Measurements from ENCODE around the gene WDR36.
"Not testable (repeated sequence)": the region's sequence is repeated elsewhere in the genome, so short reads cannot be mapped to it uniquely, and the experiment has no call there.

WDR36 gene

DNA sequence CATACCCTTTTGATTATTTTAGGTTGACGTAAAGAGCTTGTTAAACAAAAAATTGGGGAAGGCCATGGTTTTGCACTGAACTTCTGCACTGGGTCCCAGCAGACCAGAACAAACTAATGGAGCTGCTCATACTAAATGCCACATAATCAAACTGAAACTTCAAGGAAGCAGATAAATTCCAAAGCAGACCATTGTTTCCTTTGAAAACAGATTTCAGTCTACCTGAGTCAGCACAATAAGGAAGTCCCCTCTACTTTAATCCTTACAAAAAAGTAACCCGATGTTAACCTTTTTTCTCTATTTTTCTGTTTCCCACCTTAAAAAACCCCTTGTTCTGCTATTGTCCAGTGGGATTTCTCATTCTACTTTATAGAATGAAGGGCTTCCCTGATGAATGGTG lies 39.2 kb downstream of the WDR36 start:
- DNase-seq, result no peak
- in situ Hi-C loops (cut with HindIII; ENCODE audit: low pct_ligation_motif_present, low pct_unique_long_range_greater_than_20kb, low sequenced_read_pairs), result no loop called here

DNA sequence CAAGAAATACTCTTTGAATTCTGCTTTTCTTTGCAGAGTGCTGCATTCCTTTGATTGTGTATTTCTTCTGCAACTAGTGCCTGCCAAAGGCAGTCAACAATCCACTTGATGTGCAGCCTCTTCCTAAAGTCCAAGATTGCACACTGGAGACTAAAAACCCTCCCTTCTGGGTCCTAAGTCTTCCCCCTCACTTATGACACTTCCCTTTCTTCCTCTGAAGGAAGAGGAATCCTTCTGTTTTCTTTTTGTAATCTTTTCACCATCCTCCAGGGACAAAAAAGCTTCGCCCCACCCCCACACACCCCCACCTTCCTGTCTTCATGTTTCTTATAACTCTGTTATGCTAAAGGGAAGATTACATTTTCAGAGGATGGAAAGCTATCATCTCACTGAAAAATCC lies 39.9 kb downstream of the WDR36 start:
- no peak for DNase-seq
- in situ Hi-C loops (cut with HindIII; ENCODE audit: low pct_ligation_motif_present, low pct_unique_long_range_greater_than_20kb, low sequenced_read_pairs), result no loop called here

DNA sequence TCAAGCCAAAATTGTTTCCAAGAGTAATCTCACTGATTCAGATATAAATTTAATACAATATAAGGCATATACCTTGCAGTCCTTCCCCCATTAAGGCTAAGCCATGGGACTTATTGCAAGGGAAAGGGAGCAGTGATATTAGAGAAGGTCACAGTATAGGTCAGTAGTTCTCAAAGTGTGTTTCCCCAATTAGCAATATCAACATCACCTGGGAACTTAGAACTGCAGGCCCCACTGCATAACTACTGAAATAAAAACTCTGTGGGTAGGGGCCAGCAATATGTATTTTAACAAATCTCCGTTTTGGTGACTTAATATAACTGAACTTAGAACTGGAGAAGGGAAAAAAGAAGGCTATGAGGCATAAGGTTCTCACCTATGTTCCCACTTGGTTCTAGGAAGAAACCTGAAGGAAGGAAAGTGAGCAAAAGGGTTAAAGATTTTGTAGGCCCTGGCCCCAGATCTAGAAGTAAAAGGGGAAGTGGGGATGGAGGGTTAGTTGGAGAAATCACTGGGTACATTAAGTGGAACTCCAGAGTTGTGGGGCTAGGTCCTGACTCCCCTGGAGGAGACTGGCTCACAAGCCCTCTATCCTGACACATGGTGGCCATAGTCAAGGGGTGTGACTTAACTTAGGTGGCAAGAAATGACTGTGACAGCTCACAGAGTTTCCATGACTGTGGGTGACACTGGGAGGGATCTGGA lies 40.7 kb downstream of the WDR36 start:
- no peak for DNase-seq
- in situ Hi-C loops (cut with HindIII; ENCODE audit: low pct_ligation_motif_present, low pct_unique_long_range_greater_than_20kb, low sequenced_read_pairs), result no loop called here

DNA sequence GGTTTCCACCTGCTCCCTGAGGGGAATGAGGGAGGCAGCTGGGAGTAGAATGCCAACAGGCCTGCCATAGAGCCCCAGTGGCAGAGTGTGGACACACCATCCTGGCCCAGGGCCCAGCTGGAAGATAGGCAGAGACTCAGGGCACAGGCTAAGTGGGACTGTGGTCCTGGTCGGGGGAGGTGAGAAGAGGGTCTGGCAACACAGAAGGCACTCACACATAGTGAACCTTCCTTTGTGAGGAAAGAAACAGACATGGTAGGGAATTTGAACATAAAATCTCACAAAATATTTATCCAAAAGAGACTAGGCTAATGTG lies 41.2 kb downstream of the WDR36 start:
- no peak for DNase-seq
- in situ Hi-C loops (cut with HindIII; ENCODE audit: low pct_ligation_motif_present, low pct_unique_long_range_greater_than_20kb, low sequenced_read_pairs), result no loop called here

DNA sequence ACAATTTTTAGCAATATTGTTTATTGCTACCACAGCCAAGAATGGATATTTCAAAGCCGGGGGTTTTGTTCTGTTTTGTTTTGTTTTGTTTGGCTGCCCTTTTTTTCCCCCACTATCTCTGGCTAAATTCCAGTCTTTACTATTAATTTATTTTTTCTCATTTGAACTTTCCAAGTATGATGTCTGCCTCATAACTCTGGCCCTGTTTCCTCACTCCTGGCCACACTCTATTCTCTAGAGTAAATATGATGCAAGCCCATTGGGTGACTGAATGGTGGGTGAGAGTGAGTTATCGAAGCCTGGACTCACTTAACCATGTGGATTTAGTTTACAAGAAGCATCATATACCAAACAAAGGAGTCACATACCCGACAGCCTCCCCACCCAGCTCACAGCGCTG lies 41.9 kb downstream of the WDR36 start:
- in situ Hi-C loops (cut with HindIII; ENCODE audit: low pct_ligation_motif_present, low pct_unique_long_range_greater_than_20kb, low sequenced_read_pairs), result no loop called here
- DNase-seq, result no peak

DNA sequence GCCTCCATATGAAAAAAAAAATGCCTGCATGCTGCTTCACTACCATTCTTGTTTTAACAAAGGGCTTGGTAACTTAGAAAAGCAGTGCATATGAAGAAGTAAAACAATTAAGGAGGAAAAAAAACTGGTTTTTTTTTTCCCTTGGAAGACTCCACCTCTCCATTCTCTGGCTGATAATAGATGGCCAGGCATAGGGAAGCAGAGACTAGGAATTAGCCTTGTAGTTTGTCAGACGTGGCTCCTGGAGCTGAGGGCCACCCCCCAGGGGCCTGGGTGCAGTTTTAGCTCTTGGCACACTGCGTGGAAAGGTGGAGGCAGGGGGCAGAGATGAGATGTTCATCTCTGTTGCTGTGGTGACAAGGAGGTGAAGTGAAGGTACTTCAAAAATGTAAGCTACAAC lies 42.7 kb downstream of the WDR36 start:
- DNase-seq, result no peak
- in situ Hi-C loops (cut with HindIII; ENCODE audit: low pct_ligation_motif_present, low pct_unique_long_range_greater_than_20kb, low sequenced_read_pairs), result no loop called here

DNA sequence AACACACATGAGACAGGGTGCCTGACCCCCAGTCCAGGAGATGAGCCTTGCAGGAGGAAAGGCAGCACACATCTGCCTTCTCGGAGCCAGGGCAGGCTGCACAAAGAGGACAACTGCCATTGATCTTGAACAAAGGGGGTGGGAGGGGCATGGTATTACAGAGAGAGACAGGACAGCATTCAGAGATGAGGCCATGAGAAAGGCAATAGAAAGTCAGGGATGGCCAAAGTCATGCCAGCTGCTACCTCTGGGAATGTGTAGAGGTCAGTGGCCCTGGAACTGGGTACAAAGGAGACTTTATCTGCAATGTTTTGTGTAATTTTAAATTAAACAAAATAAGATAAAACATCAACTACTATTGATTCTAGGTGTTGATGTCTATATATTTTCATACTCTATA lies 43.2 kb downstream of the WDR36 start:
- in situ Hi-C loops (cut with HindIII; ENCODE audit: low pct_ligation_motif_present, low pct_unique_long_range_greater_than_20kb, low sequenced_read_pairs), result no loop called here
- no peak for DNase-seq

DNA sequence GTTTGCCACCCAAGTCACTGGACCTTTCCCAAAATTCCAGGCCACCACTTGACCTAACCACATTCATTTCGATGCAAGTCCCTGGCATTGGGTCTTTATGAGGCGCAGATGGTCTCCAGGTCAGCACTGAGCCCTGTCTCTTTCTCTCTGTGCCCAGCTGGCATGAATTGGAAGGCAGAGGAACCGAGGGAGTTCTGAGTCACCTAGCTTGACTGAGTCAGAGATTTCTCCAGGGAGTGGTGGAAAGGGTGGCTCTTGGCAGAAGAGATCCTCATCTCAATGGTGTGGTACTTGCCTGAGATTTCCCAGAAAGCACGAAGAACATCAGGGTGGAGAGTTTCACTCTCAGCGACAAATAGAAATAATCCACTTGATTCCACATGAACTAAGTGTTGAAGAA lies 43.8 kb downstream of the WDR36 start:
- peak; percentile 57 for DNase-seq
- in situ Hi-C loops (cut with HindIII; ENCODE audit: low pct_ligation_motif_present, low pct_unique_long_range_greater_than_20kb, low sequenced_read_pairs), result no loop called here

DNA sequence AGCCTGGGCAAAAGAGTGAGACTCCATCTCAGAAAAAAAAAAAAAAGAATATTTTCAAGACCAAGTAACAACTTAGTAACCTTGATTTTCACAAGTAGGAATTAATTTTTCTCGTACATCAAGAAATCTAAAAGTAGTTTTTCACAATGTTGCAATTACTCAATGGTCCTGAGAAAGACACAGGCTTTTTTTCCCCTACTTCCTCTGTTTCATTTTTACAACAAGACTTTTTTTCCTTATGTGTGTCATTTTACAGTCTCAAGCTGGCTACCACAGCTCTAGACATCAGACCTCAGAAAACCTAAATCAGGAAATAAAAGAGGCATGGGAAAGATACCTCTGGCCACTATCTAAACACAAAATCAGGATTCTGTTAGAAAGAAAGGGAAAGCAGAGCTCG lies 45.9 kb downstream of the WDR36 start:
- DNase-seq, result no peak
- in situ Hi-C loops (cut with HindIII; ENCODE audit: low pct_ligation_motif_present, low pct_unique_long_range_greater_than_20kb, low sequenced_read_pairs), result no loop called here

DNA sequence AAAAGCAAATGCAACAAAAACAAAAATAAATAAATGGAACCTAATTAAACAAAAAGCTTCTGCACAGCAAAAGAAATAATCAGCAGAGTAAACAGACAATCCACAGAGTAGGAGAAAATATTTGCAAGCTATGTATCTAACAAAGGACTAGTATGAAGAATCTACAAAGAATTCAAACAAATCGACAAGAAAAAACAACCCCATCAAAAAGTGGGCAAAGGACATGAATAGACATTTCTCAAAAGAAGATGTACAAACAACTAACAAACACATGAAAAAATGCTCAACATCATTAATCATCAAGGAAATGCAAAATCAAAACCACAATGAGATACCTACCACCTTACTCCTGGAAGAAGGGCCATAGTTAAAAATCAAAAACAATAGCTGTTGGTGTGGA lies 49.3 kb downstream of the WDR36 start:
- in situ Hi-C loops (cut with HindIII; ENCODE audit: low pct_ligation_motif_present, low pct_unique_long_range_greater_than_20kb, low sequenced_read_pairs); DNase-seq: not testable (repeated sequence)

DNA sequence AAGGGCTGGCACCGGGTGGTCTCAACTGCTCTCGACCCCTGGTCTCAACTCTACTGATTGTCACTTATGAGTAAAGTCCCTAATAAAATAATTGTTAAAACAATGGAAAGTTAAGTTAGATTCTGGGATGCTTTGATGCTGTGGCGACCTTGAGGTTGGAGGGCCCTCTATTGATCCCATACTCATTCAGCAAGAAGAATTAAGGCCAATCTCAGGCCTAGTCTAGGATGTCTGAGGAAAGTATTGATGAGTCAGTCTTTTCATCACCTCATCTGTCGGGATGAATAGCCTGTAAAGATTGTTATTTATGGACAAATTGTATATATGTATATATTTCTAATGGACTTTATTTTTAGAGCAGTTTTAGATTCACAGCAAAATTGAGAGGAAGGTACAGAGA lies 50.8 kb downstream of the WDR36 start:
- no peak for DNase-seq
- in situ Hi-C loops (cut with HindIII; ENCODE audit: low pct_ligation_motif_present, low pct_unique_long_range_greater_than_20kb, low sequenced_read_pairs), result no loop called here

DNA sequence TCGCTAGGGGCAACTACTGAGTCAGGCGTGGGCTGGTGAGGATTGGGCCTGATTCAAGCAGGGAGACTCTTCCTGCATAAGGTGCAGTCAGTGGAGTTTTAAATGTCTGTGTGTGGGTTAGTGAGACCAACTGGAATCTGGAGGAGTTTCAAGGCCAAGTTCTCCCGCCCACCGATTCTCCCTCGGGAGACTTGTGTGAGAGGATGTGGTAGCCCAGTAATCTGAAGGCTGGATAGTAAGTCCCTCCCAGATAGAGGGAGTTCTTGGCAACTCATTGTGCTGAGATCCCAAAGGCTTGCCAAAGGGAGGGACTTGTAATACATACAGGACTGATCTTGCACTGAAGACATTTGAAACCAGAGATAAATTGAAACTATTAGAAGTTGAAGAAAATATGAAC lies 51.8 kb downstream of the WDR36 start:
- DNase-seq, result peak; percentile 11
- in situ Hi-C loops (cut with HindIII; ENCODE audit: low pct_ligation_motif_present, low pct_unique_long_range_greater_than_20kb, low sequenced_read_pairs), result no loop called here

DNA sequence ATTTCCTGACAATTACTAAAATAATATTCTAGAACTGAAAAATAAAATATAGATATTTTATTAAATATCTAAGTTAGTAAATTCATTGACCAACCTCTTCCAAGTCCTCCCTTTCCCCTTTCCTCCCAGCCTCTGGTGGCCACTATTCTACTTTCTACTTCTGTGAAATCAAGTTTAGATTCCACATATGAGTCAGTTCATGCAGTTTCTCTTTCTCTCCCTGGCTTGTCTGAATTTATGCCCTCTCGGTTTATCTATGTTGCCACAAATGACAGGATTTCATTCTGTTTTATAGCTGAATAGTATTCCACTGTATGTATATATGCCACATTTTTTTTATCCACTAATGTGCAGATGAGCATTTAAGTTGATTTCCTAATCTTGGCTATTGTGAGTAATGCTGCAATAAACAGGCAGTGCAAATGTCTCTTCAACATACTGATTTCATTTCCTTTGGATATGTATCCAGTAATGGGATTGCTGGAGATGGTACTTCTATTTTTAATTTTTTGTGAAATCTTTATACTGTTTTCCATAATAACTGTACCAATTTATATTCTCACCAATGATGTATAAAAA lies 52.3 kb downstream of the WDR36 start:
- in situ Hi-C loops (cut with HindIII; ENCODE audit: low pct_ligation_motif_present, low pct_unique_long_range_greater_than_20kb, low sequenced_read_pairs), result no loop called here
- no peak for DNase-seq

DNA sequence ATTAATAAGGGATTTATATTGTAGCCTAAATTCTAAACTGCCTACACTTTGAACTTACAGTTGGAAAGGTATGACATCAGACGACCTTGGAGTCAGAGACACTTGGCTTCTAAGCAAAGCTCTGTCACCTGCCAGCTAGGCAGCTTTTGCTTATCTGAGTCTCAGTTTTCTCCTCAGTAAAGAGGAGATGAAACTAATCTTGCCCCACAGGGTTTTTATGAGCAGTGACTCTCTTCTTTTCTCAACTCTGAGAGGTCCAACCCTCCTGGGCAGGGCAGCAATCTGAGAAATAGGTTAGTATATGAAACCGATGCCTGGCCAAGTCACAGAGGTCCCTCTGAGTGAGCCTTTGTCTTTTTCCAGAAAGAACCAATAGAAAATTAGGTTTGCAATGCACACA lies 53.9 kb downstream of the WDR36 start:
- no peak for DNase-seq
- in situ Hi-C loops (cut with HindIII; ENCODE audit: low pct_ligation_motif_present, low pct_unique_long_range_greater_than_20kb, low sequenced_read_pairs), result no loop called here

DNA sequence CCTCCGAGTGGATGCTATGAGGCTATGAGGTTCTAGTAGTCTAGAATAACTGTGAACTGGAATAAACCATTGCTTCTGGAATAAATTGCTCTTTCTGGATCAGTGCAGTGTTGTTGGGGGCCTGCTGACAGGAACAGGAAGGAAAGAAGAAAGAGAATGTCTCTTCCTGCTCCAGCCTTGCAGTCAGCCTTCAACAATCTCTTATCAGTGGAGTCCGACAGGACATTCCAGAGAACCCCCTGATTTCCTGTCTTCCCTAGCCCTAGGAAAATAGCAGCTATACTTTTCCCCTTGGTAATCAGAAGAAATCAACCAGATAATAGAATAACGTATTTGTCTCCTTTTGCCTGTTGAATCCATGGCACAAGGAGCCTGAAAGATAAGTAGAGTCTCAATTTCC lies 55.4 kb downstream of the WDR36 start:
- in situ Hi-C loops (cut with HindIII; ENCODE audit: low pct_ligation_motif_present, low pct_unique_long_range_greater_than_20kb, low sequenced_read_pairs), result no loop called here
- no peak for DNase-seq

DNA sequence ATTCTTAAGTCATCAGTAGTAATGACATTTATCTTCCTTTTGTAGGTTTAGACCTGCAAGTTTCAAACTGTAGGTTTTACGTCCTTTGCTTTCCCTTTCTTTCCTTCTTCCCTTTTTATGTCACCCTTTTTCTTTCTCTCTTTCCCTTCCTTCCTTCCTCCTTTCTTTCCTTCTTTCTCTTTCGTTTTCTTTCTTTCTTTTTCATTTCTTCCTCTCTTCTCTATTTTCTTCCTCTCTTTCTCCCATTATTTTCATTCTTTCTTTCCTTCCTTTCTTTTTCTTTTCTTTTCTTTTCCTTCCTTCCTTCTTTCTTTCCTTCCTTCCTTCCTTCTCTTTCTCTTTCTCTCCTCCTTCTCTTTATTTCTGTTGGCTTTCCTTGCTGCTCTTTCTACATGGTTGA lies 59.9 kb downstream of the WDR36 start:
- DNase-seq, result no peak
- in situ Hi-C loops (cut with HindIII; ENCODE audit: low pct_ligation_motif_present, low pct_unique_long_range_greater_than_20kb, low sequenced_read_pairs), result no loop called here

DNA sequence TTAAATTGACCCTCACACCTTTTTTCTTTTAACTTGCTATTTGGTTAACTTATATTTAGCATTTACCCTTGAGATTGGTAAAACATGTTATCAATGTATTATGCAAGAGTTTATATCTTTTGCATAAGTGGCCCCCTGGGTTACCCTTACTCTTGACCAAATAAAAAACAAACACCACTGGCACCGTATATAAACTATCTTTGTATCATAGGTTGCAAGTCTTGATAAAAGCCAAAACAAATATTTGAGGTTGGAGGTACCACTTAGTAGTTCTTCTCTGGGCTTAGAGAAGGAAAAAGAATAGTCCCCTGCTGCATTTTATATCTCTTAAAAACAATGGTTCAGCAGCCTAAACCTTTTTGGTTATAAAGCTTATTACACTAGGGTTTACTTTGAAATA lies 61.3 kb downstream of the WDR36 start:
- in situ Hi-C loops (cut with HindIII; ENCODE audit: low pct_ligation_motif_present, low pct_unique_long_range_greater_than_20kb, low sequenced_read_pairs), result no loop called here
- DNase-seq, result no peak

DNA sequence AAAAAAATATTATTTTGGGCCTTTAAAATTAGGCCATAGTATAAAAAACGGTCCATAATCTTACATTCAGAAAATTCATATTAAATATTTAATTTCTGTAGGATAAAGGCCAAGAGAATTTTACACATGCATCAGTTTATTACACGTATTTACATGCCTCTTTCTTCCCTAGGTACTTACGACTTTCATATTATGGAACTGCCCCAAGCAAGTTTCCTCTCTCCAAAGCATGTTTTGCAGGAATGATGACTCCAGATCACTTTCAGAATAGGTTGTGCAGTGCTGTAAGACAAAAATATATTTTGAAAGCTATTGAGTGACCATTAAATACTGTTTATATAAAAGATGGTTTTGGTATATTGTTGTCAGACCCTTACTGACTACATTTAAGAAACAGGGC lies 61.8 kb downstream of the WDR36 start:
- in situ Hi-C loops (cut with HindIII; ENCODE audit: low pct_ligation_motif_present, low pct_unique_long_range_greater_than_20kb, low sequenced_read_pairs), result no loop called here
- no peak for DNase-seq

DNA sequence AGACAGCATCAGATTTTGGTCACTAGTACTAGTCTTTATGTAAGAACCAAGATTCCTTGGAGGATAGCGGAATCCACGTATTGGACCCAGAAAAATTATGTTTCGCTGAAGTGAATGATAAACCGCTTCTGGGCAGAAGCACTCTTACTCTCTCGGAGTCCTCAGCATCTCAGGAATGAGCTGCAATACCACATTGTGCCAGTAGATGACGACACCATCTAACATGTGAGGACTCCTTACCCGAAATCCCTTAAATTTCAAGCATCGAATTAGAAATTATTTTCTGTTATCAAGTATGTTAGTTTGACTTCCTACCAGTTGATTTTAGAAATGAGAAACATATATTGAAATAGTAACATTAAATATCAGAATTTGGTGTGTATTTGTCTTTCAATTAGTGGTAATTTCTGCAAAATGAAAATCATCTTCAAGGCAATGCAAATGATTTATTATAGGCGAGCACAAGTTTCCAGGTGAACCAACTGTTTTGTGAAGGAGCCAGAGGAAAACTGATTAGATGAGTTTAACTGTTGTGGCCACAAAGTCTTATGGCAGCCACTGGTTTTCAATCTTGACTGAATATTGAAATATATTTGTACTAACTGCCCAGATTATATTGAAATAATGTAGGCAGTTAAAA lies 66.1 kb downstream of the WDR36 start:
- DNase-seq, result peak; percentile 74

DNA sequence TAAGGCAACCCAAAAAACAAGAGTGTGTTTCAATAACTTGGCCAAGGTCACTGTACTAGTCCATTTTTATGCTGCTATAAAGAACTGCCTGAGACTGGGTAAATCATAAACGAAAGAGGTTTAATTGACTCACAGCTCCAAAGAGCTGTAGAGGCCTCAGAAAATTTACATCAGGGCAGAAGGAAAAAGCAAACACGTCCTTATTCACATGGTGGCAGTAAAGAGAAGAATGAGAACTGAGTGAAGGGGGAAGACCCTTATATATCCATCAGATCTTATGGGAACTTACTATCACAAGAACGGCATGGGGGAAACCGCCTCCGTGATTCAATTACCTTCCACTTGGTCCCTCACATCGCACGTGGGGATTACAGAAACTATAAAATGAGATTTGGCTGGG lies 67.7 kb downstream of the WDR36 start:
- no peak for DNase-seq
- in situ Hi-C loops (cut with HindIII; ENCODE audit: low pct_ligation_motif_present, low pct_unique_long_range_greater_than_20kb, low sequenced_read_pairs), result no loop called here

More for the DNA sequence above, 66.1 kb downstream of the WDR36 start:
- in situ Hi-C loops (cut with HindIII; ENCODE audit: low pct_ligation_motif_present, low pct_unique_long_range_greater_than_20kb, low sequenced_read_pairs), result no loop called here

Data from ACHN (cell line).